Neural cell (in vitro differentiated cells): ENCODE data around the gene NEDD4L. TPM values are rescaled to one million over a fixed set of nuclear protein-coding genes. Genes with fewer than 3 reads are reported as not detected.

Source experiments
- H2AFZ ChIP-seq: fragments of 200-600, 300-800 bp; sonication (generic), shearing (Covaris generic); 2 replicates; pipeline ENCODE4 v1.6.0; 2014; ENCODE audit warnings: low read depth, mild to moderate bottlenecking, antibody characterized with exemption, low read length, moderate library complexity
- H3F3A ChIP-seq: fragments of 200-600 bp; shearing (Covaris generic); 2 replicates; pipeline ENCODE4 v1.6.1; 2016; ENCODE audit warnings: mild to moderate bottlenecking, moderate library complexity, mixed read lengths, antibody characterized with exemption, low read length; ENCODE audit not compliant: insufficient read depth, poor library complexity, severe bottlenecking
- H3K27ac ChIP-seq: fragments of 200-600, 300-800 bp; sonication (generic), shearing (Covaris generic); 2 replicates; pipeline ENCODE4 v1.5.1; 2014; ENCODE audit warnings: mild to moderate bottlenecking, low read length, moderate library complexity
- H3K27me3 ChIP-seq: fragments of 300-800, 200-600 bp; sonication (generic), shearing (Covaris generic); 2 replicates; pipeline ENCODE4 v1.6.0; 2014; ENCODE audit warnings: mild to moderate bottlenecking, low read depth, low read length, moderate library complexity; ENCODE audit not compliant: insufficient read depth
- H3K36me3 ChIP-seq: fragments of 300-800, 200-600 bp; sonication (generic), shearing (Covaris generic); 2 replicates; pipeline ENCODE4 v1.5.1; 2014; ENCODE audit warnings: mild to moderate bottlenecking, antibody characterized with exemption, low read length, moderate library complexity; ENCODE audit not compliant: insufficient read depth
- H3K4me2 ChIP-seq: fragments of 300-800, 200-600 bp; sonication (generic), shearing (Covaris generic); 2 replicates; pipeline ENCODE4 v1.6.0; 2014; ENCODE audit warnings: mild to moderate bottlenecking, low read length
- H3K4me3 ChIP-seq: fragments of 300-800, 200-600 bp; sonication (generic), shearing (Covaris generic); 2 replicates; pipeline ENCODE4 v1.5.1; 2014; ENCODE audit warnings: mild to moderate bottlenecking, low read length, moderate library complexity
- H3K79me2 ChIP-seq: fragments of 200-600 bp; shearing (Covaris generic); replicated peaks from 2 replicates; pipeline ENCODE4 v1.6.0; 2014; ENCODE audit warnings: mild to moderate bottlenecking, low read length, moderate library complexity; ENCODE audit not compliant: insufficient read depth
- H3K9ac ChIP-seq: fragments of 300-800, 200-600 bp; sonication (generic), shearing (Covaris generic); 2 replicates; pipeline ENCODE4 v1.6.1; 2016; ENCODE audit warnings: mild to moderate bottlenecking, low read length, mixed read lengths
- H3K9me2 ChIP-seq: fragments of 200-600 bp; shearing (Covaris generic); 2 replicates; pipeline ENCODE4 v1.6.1; 2016; ENCODE audit warnings: mild to moderate bottlenecking, low read length, mixed read lengths; ENCODE audit not compliant: insufficient read depth
- H3K9me3 ChIP-seq: fragments of 200-600, 300-800 bp; sonication (generic), shearing (Covaris generic); 2 replicates; pipeline ENCODE4 v1.6.1; 2016; ENCODE audit warnings: mild to moderate bottlenecking, mixed run types, low read length, moderate library complexity, mixed read lengths
- H4K20me1 ChIP-seq: fragments of 200-600 bp; shearing (Covaris generic); 2 replicates; pipeline ENCODE4 v1.6.1; 2016; ENCODE audit warnings: mild to moderate bottlenecking, mixed run types; ENCODE audit not compliant: insufficient read depth
- EP300 ChIP-seq: fragments of 450-650 bp; conservative IDR thresholded peaks from 2 replicates; pipeline ENCODE4 v1.6.1; 2014; ENCODE audit warnings: antibody characterized with exemption, mild to moderate bottlenecking, moderate library complexity; ENCODE audit not compliant: poor library complexity, severe bottlenecking
- EZH2 ChIP-seq: fragments of 200-600, 300-800 bp; shearing (Covaris generic), sonication (generic); IDR thresholded peaks from 2 replicates; pipeline ENCODE4 v1.6.1; 2014; ENCODE audit warnings: antibody characterized with exemption, low read length, borderline replicate concordance, mild to moderate bottlenecking; ENCODE audit not compliant: insufficient read depth, poor library complexity, severe bottlenecking
- MXI1 ChIP-seq: fragments of 450-650 bp; conservative IDR thresholded peaks from 2 replicates; pipeline ENCODE4 v1.6.1; 2014; ENCODE audit warnings: antibody characterized with exemption, mild to moderate bottlenecking; ENCODE audit not compliant: poor library complexity, severe bottlenecking
- POLR2AphosphoS5 ChIP-seq: IDR thresholded peaks from 2 replicates; pipeline ENCODE4 v1.6.1; 2012
- RAD21 ChIP-seq: fragments of 450-650 bp; conservative IDR thresholded peaks from 2 replicates; pipeline ENCODE4 v1.6.1; 2014; ENCODE audit warnings: antibody characterized with exemption, mild to moderate bottlenecking, moderate library complexity
- SMC3 ChIP-seq: fragments of 450-650 bp; conservative IDR thresholded peaks from 2 replicates; pipeline ENCODE4 v1.6.1; 2014; ENCODE audit warnings: antibody characterized with exemption, mild to moderate bottlenecking, moderate library complexity; ENCODE audit not compliant: poor library complexity
- TAF1 ChIP-seq: IDR thresholded peaks from 2 replicates; pipeline ENCODE4 v1.6.1; 2012; ENCODE audit warnings: low read depth
- polyA plus RNA-seq: library from polyadenylated mRNA; depleted of rRNA; stranded (reverse); fragments of >200 nt; gene quantifications from 2 replicates; pipeline ENCODE4 v1.2.3, GENCODE V29; 2014
- TF ChIP-seq, protein P1 (sequence below): IDR thresholded peaks from 2 replicates; pipeline ENCODE4 v1.6.1; 2012; ENCODE audit warnings: borderline replicate concordance
- TF ChIP-seq, protein P2 (sequence below): fragments of 450-650 bp; IDR thresholded peaks from 2 replicates; pipeline ENCODE4 v1.5.1; 2014; ENCODE audit warnings: antibody characterized with exemption, mild to moderate bottlenecking, moderate library complexity; ENCODE audit not compliant: poor library complexity, severe bottlenecking

The NEDD4L gene
- polyA plus RNA-seq, 1 donor from 2014 or later, result 97.9 TPM

DNA sequence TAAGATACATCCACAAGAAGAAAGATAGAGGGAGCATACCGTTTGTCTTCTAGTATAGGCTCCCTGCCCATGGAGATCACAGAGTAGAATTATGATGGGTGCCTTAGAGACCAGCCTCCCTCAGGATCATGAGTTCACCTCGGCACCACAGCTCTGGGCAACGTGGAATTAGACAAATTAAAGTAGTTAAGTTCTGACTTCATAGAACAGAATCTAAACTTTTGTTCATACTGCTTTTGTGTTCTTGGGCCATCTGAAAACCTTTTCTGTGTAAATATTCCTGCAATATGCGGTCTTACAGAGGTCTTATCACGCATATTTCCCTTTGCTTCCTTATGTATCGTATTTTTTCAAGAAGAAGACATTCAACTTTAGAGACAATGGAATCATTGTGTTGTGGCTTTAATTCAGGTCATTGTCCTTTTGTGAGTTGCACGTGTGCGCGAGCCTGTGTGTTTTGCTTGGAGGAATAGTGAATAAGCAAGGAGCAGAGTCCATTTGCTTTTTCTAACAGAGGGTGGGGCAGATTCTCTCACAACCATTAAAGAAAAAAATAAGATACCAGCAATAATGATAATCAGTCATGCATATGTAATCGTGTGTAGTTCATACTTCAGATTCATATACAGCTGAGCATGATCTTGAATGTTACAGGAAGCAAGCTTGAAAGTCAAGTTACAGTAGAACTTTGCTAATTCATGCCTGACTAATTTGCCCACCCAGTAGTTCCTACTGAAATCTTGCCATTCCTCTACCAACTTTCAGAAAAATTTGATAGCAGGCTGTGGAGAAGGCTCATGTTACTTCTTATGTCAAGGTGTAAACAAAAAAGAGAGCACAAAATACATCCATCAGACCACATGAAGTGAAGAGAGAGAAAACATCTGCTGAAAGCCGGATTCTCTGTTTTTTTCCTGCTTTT lies 243.6 kb downstream of the NEDD4L start:
- H4K20me1 ChIP-seq, result no peaks in the 10 kb centered on the region
- H3K27ac ChIP-seq, result no peak overlapping the region
- no peak overlapping the region for H3K4me3 ChIP-seq
- no peaks in the 10 kb centered on the region for H3K9me3 ChIP-seq
- H3K9me2 ChIP-seq, result no peaks in the 10 kb centered on the region
- H3K36me3 ChIP-seq, result no peaks in the 10 kb centered on the region
- no peak overlapping the region for H2AFZ ChIP-seq
- TF ChIP-seq EP300 (no peak), MXI1 (no peak), TAF1 (no peak), EZH2 (no peak), SMC3 (no peak), RAD21 (no peak), POLR2AphosphoS5 (no peak)
- TF ChIP-seq, protein P1, sequence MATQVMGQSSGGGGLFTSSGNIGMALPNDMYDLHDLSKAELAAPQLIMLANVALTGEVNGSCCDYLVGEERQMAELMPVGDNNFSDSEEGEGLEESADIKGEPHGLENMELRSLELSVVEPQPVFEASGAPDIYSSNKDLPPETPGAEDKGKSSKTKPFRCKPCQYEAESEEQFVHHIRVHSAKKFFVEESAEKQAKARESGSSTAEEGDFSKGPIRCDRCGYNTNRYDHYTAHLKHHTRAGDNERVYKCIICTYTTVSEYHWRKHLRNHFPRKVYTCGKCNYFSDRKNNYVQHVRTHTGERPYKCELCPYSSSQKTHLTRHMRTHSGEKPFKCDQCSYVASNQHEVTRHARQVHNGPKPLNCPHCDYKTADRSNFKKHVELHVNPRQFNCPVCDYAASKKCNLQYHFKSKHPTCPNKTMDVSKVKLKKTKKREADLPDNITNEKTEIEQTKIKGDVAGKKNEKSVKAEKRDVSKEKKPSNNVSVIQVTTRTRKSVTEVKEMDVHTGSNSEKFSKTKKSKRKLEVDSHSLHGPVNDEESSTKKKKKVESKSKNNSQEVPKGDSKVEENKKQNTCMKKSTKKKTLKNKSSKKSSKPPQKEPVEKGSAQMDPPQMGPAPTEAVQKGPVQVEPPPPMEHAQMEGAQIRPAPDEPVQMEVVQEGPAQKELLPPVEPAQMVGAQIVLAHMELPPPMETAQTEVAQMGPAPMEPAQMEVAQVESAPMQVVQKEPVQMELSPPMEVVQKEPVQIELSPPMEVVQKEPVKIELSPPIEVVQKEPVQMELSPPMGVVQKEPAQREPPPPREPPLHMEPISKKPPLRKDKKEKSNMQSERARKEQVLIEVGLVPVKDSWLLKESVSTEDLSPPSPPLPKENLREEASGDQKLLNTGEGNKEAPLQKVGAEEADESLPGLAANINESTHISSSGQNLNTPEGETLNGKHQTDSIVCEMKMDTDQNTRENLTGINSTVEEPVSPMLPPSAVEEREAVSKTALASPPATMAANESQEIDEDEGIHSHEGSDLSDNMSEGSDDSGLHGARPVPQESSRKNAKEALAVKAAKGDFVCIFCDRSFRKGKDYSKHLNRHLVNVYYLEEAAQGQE, result no peak
- TF ChIP-seq, protein P2, sequence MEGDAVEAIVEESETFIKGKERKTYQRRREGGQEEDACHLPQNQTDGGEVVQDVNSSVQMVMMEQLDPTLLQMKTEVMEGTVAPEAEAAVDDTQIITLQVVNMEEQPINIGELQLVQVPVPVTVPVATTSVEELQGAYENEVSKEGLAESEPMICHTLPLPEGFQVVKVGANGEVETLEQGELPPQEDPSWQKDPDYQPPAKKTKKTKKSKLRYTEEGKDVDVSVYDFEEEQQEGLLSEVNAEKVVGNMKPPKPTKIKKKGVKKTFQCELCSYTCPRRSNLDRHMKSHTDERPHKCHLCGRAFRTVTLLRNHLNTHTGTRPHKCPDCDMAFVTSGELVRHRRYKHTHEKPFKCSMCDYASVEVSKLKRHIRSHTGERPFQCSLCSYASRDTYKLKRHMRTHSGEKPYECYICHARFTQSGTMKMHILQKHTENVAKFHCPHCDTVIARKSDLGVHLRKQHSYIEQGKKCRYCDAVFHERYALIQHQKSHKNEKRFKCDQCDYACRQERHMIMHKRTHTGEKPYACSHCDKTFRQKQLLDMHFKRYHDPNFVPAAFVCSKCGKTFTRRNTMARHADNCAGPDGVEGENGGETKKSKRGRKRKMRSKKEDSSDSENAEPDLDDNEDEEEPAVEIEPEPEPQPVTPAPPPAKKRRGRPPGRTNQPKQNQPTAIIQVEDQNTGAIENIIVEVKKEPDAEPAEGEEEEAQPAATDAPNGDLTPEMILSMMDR, result no peak
- no peaks in the 10 kb centered on the region for H3K27me3 ChIP-seq
- H3K9ac ChIP-seq, result no peak overlapping the region
- no peak overlapping the region for H3K4me2 ChIP-seq
- H3K79me2 ChIP-seq, result peaks cover 9% of the 10 kb centered on the region
- no peaks in the 10 kb centered on the region for H3F3A ChIP-seq

DNA sequence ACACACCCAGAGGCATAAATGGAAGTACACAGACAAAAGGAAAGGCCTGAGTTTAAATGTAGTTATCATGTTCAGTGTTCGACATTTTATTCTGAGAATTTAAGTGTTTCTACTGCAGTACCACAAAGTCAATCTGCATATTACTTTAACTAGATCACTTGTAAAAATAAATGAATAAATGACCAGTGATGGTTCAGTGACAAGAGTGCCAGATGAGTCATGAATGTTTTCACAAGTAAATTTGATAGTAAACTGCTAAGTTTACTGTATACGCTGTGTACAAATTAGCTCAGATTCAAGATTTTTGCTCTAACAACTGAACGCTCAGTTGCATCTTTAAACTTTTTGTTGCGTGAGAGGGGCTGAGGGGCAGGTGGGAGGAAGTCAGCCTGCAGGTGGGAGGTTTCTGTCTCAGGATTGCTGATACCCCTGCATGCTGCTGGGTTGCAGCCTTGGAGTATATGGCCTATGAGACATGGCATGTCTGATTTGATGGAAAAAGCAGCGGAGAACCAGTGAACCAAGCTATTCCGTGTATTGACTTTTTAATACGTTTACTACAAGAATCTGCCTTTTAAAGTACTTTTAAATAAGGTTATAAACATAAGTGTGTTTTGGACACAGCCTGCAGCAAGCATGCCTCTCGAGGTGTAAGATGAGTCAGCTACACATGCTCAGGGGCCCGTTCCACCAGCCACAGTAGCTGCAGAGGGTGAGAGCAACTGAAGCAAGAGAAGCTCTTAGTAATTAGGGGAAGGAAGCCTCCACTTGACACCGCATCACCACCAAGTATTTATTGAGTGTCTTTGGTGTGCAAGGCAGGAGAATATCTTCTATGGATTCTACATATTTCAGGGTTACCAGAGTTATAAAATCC lies 245.1 kb downstream of the NEDD4L start:
- Histone ChIP-seq H3K9me2 (no peaks in the 10 kb centered on the region), H3F3A (no peaks in the 10 kb centered on the region), H3K4me2 (no peak overlapping the region), H2AFZ (no peak overlapping the region), H3K9ac (no peak overlapping the region), H3K36me3 (no peaks in the 10 kb centered on the region), H3K9me3 (no peaks in the 10 kb centered on the region), H3K79me2 (peaks cover 7% of the 10 kb centered on the region), H3K4me3 (no peak overlapping the region), H4K20me1 (no peaks in the 10 kb centered on the region), H3K27ac (no peak overlapping the region), H3K27me3 (no peaks in the 10 kb centered on the region)
- TF ChIP-seq POLR2AphosphoS5 (no peak), EZH2 (no peak), RAD21 (no peak), TAF1 (no peak), MXI1 (no peak), EP300 (no peak), SMC3 (no peak)
- TF ChIP-seq, protein P1, result no peak
- TF ChIP-seq, protein P2, result no peak
